ENCODE data around the gene SLC16A4.

Gene SLC16A4

GRCh38 chr1:110326826-110327225 is 64.0 kb downstream of the SLC16A4 start:
- no peak for DNase-seq (ENCODE audit: low spot score)

DNA sequence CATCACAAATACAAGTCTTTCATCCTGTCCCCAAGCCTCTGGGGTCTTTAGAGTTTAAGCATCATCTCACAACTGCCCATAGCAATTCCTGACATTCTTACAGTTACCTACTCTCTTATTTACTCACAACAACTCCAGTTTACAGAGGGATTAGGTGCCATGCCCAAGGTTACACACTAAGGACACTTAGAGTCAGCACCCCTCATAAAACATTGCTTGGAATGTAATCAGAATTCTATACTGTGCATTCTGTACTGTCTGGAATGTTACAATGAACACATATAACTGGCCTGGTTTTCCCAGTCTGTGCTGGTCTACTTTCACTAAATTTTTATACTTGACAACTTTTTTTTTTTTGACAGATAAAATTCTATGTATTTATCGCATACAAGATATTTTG is 66.2 kb downstream of the SLC16A4 start:
- no peak for DNase-seq (ENCODE audit: low spot score)

DNA sequence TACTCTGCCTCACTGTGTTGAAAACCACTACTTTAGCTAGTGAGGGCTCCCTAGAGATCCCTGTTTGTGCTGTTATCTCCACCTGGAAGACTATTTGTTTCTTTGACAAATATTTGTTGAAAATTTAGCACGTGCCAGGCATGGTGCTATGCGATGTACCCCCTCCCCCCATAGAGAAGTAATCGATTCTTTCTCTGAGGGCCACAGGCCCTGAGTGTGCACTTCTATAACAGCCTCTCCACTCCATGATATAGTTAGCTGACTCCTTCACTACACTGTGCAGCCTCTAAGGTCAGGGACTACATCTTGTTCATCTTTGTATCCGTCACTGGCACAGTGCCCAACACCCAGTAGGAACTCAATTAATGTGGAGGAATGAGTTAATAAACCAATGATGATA is 69.0 kb downstream of the SLC16A4 start:
- DNase-seq (ENCODE audit: low spot score): no peak

DNA sequence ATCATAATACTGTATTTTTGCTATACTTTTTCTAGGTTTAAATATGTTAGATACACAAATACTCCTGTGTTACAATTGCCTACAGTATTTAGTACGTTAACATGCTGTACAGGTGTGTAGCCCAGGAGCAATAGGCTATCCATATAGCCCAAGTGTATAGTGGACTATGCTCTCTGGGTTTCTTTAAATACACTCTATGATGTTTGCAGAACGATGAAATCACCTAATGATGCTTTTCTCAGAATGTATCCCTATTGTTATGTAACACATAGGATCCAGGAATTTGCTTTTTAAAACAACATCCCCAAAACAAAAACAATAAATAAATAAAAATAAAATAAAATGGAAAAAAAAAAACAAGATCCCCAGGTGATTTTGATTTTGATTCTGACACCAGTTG is 69.8 kb downstream of the SLC16A4 start:
- DNase-seq (ENCODE audit: low spot score): no peak

DNA sequence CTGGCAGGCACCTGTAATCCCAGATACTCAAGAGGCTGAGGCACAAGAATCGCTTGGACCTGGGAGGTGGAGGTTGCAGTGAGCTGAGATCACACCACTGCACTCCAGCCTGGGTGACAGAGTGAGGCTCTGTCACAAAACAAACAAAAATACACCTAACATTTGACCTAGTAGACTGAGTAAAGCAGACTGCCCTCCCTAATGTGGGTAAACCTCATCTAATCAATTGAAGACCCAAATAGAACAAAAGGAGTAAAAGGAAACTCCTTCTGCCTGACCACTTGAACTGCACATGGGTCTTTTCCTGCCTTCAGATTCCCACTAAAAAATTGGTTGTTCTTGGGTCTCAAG is 70.7 kb downstream of the SLC16A4 start:
- DNase-seq (ENCODE audit: low spot score): no peak

- no peak for DNase-seq (ENCODE audit: low spot score)
Measured at GRCh38 chr1:110319332-110320167, 71.3 kb downstream of the SLC16A4 start.

DNA sequence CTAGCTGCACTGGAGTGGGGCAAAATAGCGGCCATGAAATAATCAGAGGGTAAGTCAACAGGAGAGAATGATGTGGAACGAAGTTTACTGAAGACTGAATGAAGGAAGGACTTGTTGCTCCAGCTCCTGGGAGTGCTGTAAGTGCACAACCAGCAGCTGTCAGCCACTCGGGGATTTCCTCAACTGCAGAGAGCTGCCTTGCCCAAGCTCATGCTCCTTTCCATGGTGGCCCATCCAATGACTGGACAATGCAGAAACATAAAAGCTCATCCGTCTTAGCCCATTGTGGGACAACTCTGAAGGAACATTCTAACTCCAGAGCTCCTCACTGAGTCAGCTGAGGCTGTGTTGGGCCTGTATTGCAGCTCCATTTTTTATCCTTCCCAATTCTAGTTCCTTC is 72.8 kb downstream of the SLC16A4 start:
- no peak for DNase-seq (ENCODE audit: low spot score)

- no peak for DNase-seq (ENCODE audit: low spot score)
Measured at GRCh38 chr1:110316735-110317134, 74.1 kb downstream of the SLC16A4 start.
